HCT116 (cell line): Measurements from ENCODE around the gene RHOH. TPM values are rescaled to one million over a fixed set of nuclear protein-coding genes. Genes with fewer than 3 reads are reported as not detected.

Source experiments
- ATAC-seq: fragments of 200-7000 bp; cut with Tn5 transposase; 2 replicates; pipeline ENCODE4 v1.9.1; 2020; ENCODE audit warnings: mild to moderate bottlenecking, moderate library complexity
- BruUV-seq: library from RNA; stranded (reverse); fragments of 400-500 nt; replicated peaks from 2 replicates; lab custom pipeline; 2021; lab: Mats Ljungman, UMichigan
- CTCF ChIA-PET: fragments of 300-600 bp; sonication (Branson Sonifier 250); formaldehyde crosslinking; loops from one replicate; lab custom pipeline; 2021; ENCODE audit warnings: antibody characterized with exemption; lab: Charles Lee
- POLR2A ChIA-PET: fragments of 300-600, 350-600 bp; sonication (Branson Sonifier 250); formaldehyde crosslinking; loops from one replicate; lab custom pipeline; 2021; ENCODE audit warnings: antibody characterized with exemption; lab: Charles Lee
- RAD21 ChIA-PET, 2 experiments: fragments of 300-600 bp; sonication (Branson Sonifier 250); formaldehyde crosslinking; loops; one replicate each; lab custom pipeline; 2023; ENCODE audit warnings: low total read pairs in 2 of 2; ENCODE audit not compliant: uncharacterized antibody in 2 of 2, unreplicated experiment in 2 of 2, low non-redundant PET in 1 of 2; lab: Charles Lee
- DNase-seq: peaks from one replicate; pipeline ENCODE4 v3.0.0-alpha.2; 2010; ENCODE audit warnings: low read depth, low spot score
- H2AFZ ChIP-seq: fragments of 200-600 bp; shearing (Covaris generic), sonication (generic); 2 replicates; pipeline ENCODE4 v1.6.1; 2017; ENCODE audit warnings: low read depth, mixed run types, mixed read lengths, antibody characterized with exemption, low read length; ENCODE audit not compliant: poor library complexity, severe bottlenecking
- H3K27ac ChIP-seq: 2 replicates; pipeline ENCODE4 v1.5.1; 2012; ENCODE audit warnings: low read depth, low read length
- H3K27me3 ChIP-seq: fragments of 200-600 bp; sonication (generic); 2 replicates; pipeline ENCODE4 v1.6.1; 2016; ENCODE audit warnings: mixed run types, low read length, mixed read lengths; ENCODE audit not compliant: insufficient read depth
- H3K36me3 ChIP-seq, 2 experiments: fragments of 200-500 bp in 1 of 2; fragments of 200-600 bp in 1 of 2; sonication (Bioruptor generic) in 1 of 2; sonication (generic) in 1 of 2; 2 replicates each; pipeline versions ENCODE4 v1.5.1 to v1.6.1; 2014 to 2016; ENCODE audit warnings: low read length in 2 of 2, inconsistent platforms in 1 of 2, mixed read lengths in 1 of 2, mixed run types in 1 of 2; ENCODE audit not compliant: insufficient read depth in 2 of 2, control insufficient read depth in 1 of 2
- H3K4me1 ChIP-seq, 2 experiments: fragments of 200-600 bp in 1 of 2; sonication (generic) in 1 of 2; 2 replicates each; pipeline versions ENCODE4 v1.5.1 to v1.6.1; 2012 to 2017; ENCODE audit warnings: low read length in 2 of 2, inconsistent platforms in 1 of 2, mild to moderate bottlenecking in 1 of 2, mixed read lengths in 1 of 2, mixed run types in 1 of 2, moderate library complexity in 1 of 2; ENCODE audit not compliant: insufficient read depth in 2 of 2, control insufficient read depth in 1 of 2
- H3K4me2 ChIP-seq: fragments of 200-600 bp; sonication (generic); 2 replicates; pipeline ENCODE4 v1.6.1; 2017; ENCODE audit warnings: mixed run types, low read length, mixed read lengths
- H3K4me3 ChIP-seq, 2 experiments: fragments of 200-600 bp in 1 of 2; sonication (generic) in 1 of 2; replicated peaks in 1 of 2; 2 replicates each; pipeline ENCODE4 v1.5.1; 2011 to 2016; ENCODE audit warnings: low read length in 2 of 2, control low read depth in 1 of 2, low read depth in 1 of 2, mild to moderate bottlenecking in 1 of 2, mixed read lengths in 1 of 2, mixed run types in 1 of 2
- H3K79me2 ChIP-seq: fragments of 200-600 bp; sonication (generic); 2 replicates; pipeline ENCODE4 v1.6.1; 2017; ENCODE audit warnings: mild to moderate bottlenecking, mixed run types, low read length, moderate library complexity, mixed read lengths; ENCODE audit not compliant: insufficient read depth
- H3K9ac ChIP-seq: fragments of 200-600 bp; sonication (generic); 2 replicates; pipeline ENCODE4 v1.6.1; 2016; ENCODE audit warnings: low read length, mixed read lengths
- H3K9me2 ChIP-seq: fragments of 200-600 bp; sonication (generic), shearing (Covaris generic); 2 replicates; pipeline ENCODE4 v1.6.1; 2017; ENCODE audit warnings: mixed run types, mild to moderate bottlenecking, moderate library complexity; ENCODE audit not compliant: insufficient read depth
- H3K9me3 ChIP-seq, 2 experiments: fragments of 200-500 bp in 1 of 2; fragments of 200-600 bp in 1 of 2; sonication (Bioruptor generic) in 1 of 2; sonication (generic) in 1 of 2; 2 replicates each; pipeline ENCODE4 v1.6.1; 2014 to 2017; ENCODE audit warnings: low read length in 2 of 2, mixed read lengths in 2 of 2, inconsistent platforms in 1 of 2, low read depth in 1 of 2, mild to moderate bottlenecking in 1 of 2, mixed run types in 1 of 2, moderate library complexity in 1 of 2; ENCODE audit not compliant: control insufficient read depth in 1 of 2, insufficient read depth in 1 of 2
- H4K20me1 ChIP-seq: fragments of 200-600 bp; sonication (generic), shearing (Covaris generic); 2 replicates; pipeline ENCODE4 v1.6.1; 2017; ENCODE audit warnings: mixed run types, mild to moderate bottlenecking, moderate library complexity; ENCODE audit not compliant: insufficient read depth
- ATF3 ChIP-seq: IDR thresholded peaks from 2 replicates; pipeline ENCODE4 v1.6.1; 2012
- CBX3 ChIP-seq: IDR thresholded peaks from 2 replicates; pipeline ENCODE4 v1.6.1; 2012; ENCODE audit warnings: low read depth
- CEBPB ChIP-seq: IDR thresholded peaks from 2 replicates; pipeline ENCODE4 v1.6.1; 2012; ENCODE audit warnings: low read depth
- CTCF ChIP-seq, 3 experiments: fragments of 200-600 bp in 1 of 3; sonication (generic) in 1 of 3; IDR thresholded peaks in 2 of 3; conservative IDR thresholded peaks in 1 of 3; 2 replicates each; pipeline ENCODE4 v1.5.1; 2012 to 2017; ENCODE audit warnings: low read depth in 2 of 3, low read length in 2 of 3, antibody characterized with exemption in 1 of 3, borderline replicate concordance in 1 of 3, control low read depth in 1 of 3, mild to moderate bottlenecking in 1 of 3, mixed read lengths in 1 of 3, mixed run types in 1 of 3, moderate library complexity in 1 of 3; ENCODE audit not compliant: insufficient read depth in 1 of 3
- EGR1 ChIP-seq: IDR thresholded peaks from 2 replicates; pipeline ENCODE4 v1.6.1; 2012; ENCODE audit warnings: low read depth
- ELF1 ChIP-seq: IDR thresholded peaks from 2 replicates; pipeline ENCODE4 v1.6.1; 2012; ENCODE audit warnings: low read depth, borderline replicate concordance
- EZH2 ChIP-seq: fragments of 200-600 bp; sonication (generic); IDR thresholded peaks from 2 replicates; pipeline ENCODE4 v1.6.1; 2017; ENCODE audit warnings: antibody characterized with exemption, mixed run types
- EZH2phosphoT487 ChIP-seq: fragments of 200-600 bp; IDR thresholded peaks from 2 replicates; pipeline ENCODE4 v1.6.1; 2018; ENCODE audit warnings: antibody characterized with exemption, borderline replicate concordance
- FOSL1 ChIP-seq: IDR thresholded peaks from 2 replicates; pipeline ENCODE4 v1.6.1; 2012; ENCODE audit warnings: low read depth
- JUND ChIP-seq: IDR thresholded peaks from 2 replicates; pipeline ENCODE4 v1.6.1; 2012
- POLR2AphosphoS5 ChIP-seq: IDR thresholded peaks from 2 replicates; pipeline ENCODE4 v1.6.1; 2011; ENCODE audit warnings: mild to moderate bottlenecking, low read depth, low read length, moderate library complexity
- RAD21 ChIP-seq: IDR thresholded peaks from 2 replicates; pipeline ENCODE4 v1.6.1; 2012; ENCODE audit warnings: low read depth, mild to moderate bottlenecking
- SIN3A ChIP-seq: IDR thresholded peaks from 2 replicates; pipeline ENCODE4 v1.6.1; 2012; ENCODE audit warnings: low read depth
- SP1 ChIP-seq: IDR thresholded peaks from 2 replicates; pipeline ENCODE4 v1.6.1; 2012; ENCODE audit warnings: low read depth
- TCF7L2 ChIP-seq: IDR thresholded peaks from 2 replicates; pipeline ENCODE4 v1.7.0; 2011; ENCODE audit warnings: borderline replicate concordance, inconsistent platforms; ENCODE audit not compliant: insufficient read depth, insufficient read length; ENCODE audit errors: extremely low read depth
- ZBTB33 ChIP-seq: IDR thresholded peaks from 2 replicates; pipeline ENCODE4 v1.6.1; 2011; ENCODE audit warnings: mild to moderate bottlenecking, low read length, moderate library complexity; ENCODE audit not compliant: insufficient replicate concordance; ENCODE audit errors: extremely low read depth
- ZFX ChIP-seq: fragments of 450-650 bp; IDR thresholded peaks from 2 replicates; pipeline ENCODE4 v1.6.1; 2017
- intact Hi-C: fragments of 100-400 bp; cut with micrococcal nuclease; formaldehyde crosslinking; loops from 2 replicates; pipeline ENCODE4 v1.10.0; 2022
- total RNA-seq: library from RNA; stranded (reverse); gene quantifications from one replicate; pipeline ENCODE4 v1.2.1, GENCODE V29; 2021; ENCODE audit not compliant: unreplicated experiment
- TF ChIP-seq, protein P1 (sequence below): IDR thresholded peaks from 2 replicates; pipeline ENCODE4 v1.6.1; 2012
- TF ChIP-seq, protein P2 (sequence below): IDR thresholded peaks from 2 replicates; pipeline ENCODE4 v1.6.1; 2012; ENCODE audit warnings: low read depth

RHOH gene
- total RNA-seq, 1 experiment from 2014 or later: 0.74 TPM

GRCh38 chr4:40209401-40209800 lies 12.6 kb downstream of the RHOH start:
- Histone ChIP-seq H3K4me1 (no peaks in the 10 kb centered on the region), H3K79me2 (no peaks in the 10 kb centered on the region), H3K9ac (no peak overlapping the region), H3K27ac (no peak overlapping the region), H3K4me2 (no peak overlapping the region), H2AFZ (no peak overlapping the region), H4K20me1 (no peaks in the 10 kb centered on the region), H3K36me3 (no peaks in the 10 kb centered on the region), H3K9me3 (no peaks in the 10 kb centered on the region), H3K27me3 (no peaks in the 10 kb centered on the region), H3K4me3 (no peak overlapping the region), H3K9me2 (no peaks in the 10 kb centered on the region)
- CTCF ChIA-PET: no interaction called here
- DNase-seq (no peak), ATAC-seq (no peak)
- POLR2A ChIA-PET: no interaction called here
- no TSS peak for BruUV-seq
- intact Hi-C loops: no loop called here
- no peak for TF ChIP-seq CEBPB
- no peak for TF ChIP-seq EGR1
- no peak for TF ChIP-seq CBX3
- no peak for TF ChIP-seq POLR2AphosphoS5
- no peak for TF ChIP-seq ZBTB33
- TF ChIP-seq ELF1: no peak
- TF ChIP-seq RAD21: no peak
- TF ChIP-seq, protein P1, sequence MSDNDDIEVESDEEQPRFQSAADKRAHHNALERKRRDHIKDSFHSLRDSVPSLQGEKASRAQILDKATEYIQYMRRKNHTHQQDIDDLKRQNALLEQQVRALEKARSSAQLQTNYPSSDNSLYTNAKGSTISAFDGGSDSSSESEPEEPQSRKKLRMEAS: no peak
- no peak for TF ChIP-seq EZH2phosphoT487
- no peak for TF ChIP-seq TCF7L2
- no peak for TF ChIP-seq JUND
- no peak for TF ChIP-seq EZH2
- TF ChIP-seq CTCF (IDR thresholded peaks at IDR 0.05 in 2 of 3, conservative IDR thresholded peaks at IDR 0.05 in 1 of 3; ENCODE audit: borderline replicate concordance in 1 of 3, insufficient read depth in 1 of 3, low read depth in 2 of 3, low read length in 2 of 3): no peak
- TF ChIP-seq ZFX: no peak
- TF ChIP-seq SIN3A: no peak
- no peak for TF ChIP-seq SP1
- TF ChIP-seq FOSL1: no peak
- TF ChIP-seq, protein P2, sequence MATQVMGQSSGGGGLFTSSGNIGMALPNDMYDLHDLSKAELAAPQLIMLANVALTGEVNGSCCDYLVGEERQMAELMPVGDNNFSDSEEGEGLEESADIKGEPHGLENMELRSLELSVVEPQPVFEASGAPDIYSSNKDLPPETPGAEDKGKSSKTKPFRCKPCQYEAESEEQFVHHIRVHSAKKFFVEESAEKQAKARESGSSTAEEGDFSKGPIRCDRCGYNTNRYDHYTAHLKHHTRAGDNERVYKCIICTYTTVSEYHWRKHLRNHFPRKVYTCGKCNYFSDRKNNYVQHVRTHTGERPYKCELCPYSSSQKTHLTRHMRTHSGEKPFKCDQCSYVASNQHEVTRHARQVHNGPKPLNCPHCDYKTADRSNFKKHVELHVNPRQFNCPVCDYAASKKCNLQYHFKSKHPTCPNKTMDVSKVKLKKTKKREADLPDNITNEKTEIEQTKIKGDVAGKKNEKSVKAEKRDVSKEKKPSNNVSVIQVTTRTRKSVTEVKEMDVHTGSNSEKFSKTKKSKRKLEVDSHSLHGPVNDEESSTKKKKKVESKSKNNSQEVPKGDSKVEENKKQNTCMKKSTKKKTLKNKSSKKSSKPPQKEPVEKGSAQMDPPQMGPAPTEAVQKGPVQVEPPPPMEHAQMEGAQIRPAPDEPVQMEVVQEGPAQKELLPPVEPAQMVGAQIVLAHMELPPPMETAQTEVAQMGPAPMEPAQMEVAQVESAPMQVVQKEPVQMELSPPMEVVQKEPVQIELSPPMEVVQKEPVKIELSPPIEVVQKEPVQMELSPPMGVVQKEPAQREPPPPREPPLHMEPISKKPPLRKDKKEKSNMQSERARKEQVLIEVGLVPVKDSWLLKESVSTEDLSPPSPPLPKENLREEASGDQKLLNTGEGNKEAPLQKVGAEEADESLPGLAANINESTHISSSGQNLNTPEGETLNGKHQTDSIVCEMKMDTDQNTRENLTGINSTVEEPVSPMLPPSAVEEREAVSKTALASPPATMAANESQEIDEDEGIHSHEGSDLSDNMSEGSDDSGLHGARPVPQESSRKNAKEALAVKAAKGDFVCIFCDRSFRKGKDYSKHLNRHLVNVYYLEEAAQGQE: no peak
- no peak for TF ChIP-seq ATF3
- RAD21 ChIA-PET: no interaction called here
